SK-N-SH (cell line): ENCODE measurements around the gene ROBO1. TPM values are rescaled to one million over a fixed set of nuclear protein-coding genes. Genes with fewer than 3 reads are reported as not detected.

Experiments
- CTCF ChIA-PET: fragments of 300-600, 350-600 bp; formaldehyde crosslinking; extraction: SDS; loops from one replicate; lab custom pipeline; 2021; lab: Yijun Ruan, JAX
- POLR2A ChIA-PET: fragments of 350-600 bp; sonication (Branson Sonifier 250); formaldehyde crosslinking; extraction: SDS; loops from one replicate; lab custom pipeline; 2020; ENCODE audit warnings: antibody characterized with exemption, inconsistent platforms; lab: Yijun Ruan, JAX
- DNase-seq: peaks from one replicate; pipeline ENCODE4 v3.0.0; 2012
- H2AFZ ChIP-seq: fragments of 200-600 bp; sonication (generic); 2 replicates; pipeline ENCODE4 v1.8.1; 2016; ENCODE audit warnings: antibody characterized with exemption, mild to moderate bottlenecking, low read depth
- H3F3A ChIP-seq: fragments of 200-600 bp; sonication (generic); replicated peaks from 2 replicates; pipeline ENCODE3; 2016; ENCODE audit warnings: antibody characterized with exemption, mild to moderate bottlenecking; ENCODE audit not compliant: insufficient read depth
- H3K27ac ChIP-seq, 2 experiments: fragments of 200-500 bp in 1 of 2; fragments of 200-600 bp in 1 of 2; sonication (Bioruptor generic) in 1 of 2; sonication (generic), shearing (Covaris generic) in 1 of 2; 2 replicates each; pipeline versions ENCODE4 v1.5.1 to v1.6.1; 2014 to 2016; ENCODE audit warnings: low read depth in 2 of 2, inconsistent platforms in 1 of 2, low read length in 1 of 2, mild to moderate bottlenecking in 1 of 2, mixed read lengths in 1 of 2
- H3K27me3 ChIP-seq: fragments of 200-600 bp; sonication (generic), shearing (Covaris generic); 2 replicates; pipeline ENCODE4 v1.6.1; 2016; ENCODE audit warnings: mixed run types; ENCODE audit not compliant: insufficient read depth
- H3K36me3 ChIP-seq, 2 experiments: fragments of 200-500 bp in 1 of 2; fragments of 200-600 bp in 1 of 2; sonication (Bioruptor generic) in 1 of 2; sonication (generic) in 1 of 2; replicated peaks in 1 of 2; 2 replicates each; pipeline versions ENCODE3 to v1.5.1; 2014 to 2016; ENCODE audit warnings: low read length in 1 of 2, mild to moderate bottlenecking in 1 of 2; ENCODE audit not compliant: insufficient read depth in 2 of 2, control insufficient read depth in 1 of 2
- H3K4me1 ChIP-seq, 2 experiments: fragments of 200-500 bp in 1 of 2; fragments of 200-600 bp in 1 of 2; sonication (Bioruptor generic) in 1 of 2; sonication (generic), shearing (Covaris generic) in 1 of 2; 2 replicates each; pipeline versions ENCODE4 v1.5.1 to v1.6.1; 2014 to 2016; ENCODE audit warnings: low read depth in 1 of 2, low read length in 1 of 2, mixed run types in 1 of 2; ENCODE audit not compliant: insufficient read depth in 2 of 2, control insufficient read depth in 1 of 2
- H3K4me2 ChIP-seq: fragments of 200-600 bp; sonication (generic), shearing (Covaris generic); 2 replicates; pipeline ENCODE4 v1.6.1; 2017; ENCODE audit warnings: mixed run types
- H3K4me3 ChIP-seq, 2 experiments: fragments of 200-500 bp in 1 of 2; fragments of 200-600 bp in 1 of 2; sonication (Bioruptor generic) in 1 of 2; sonication (generic), shearing (Covaris generic) in 1 of 2; 2 replicates each; pipeline versions ENCODE4 v1.5.1 to v1.8.1; 2014 to 2016; ENCODE audit warnings: low read depth in 2 of 2, inconsistent platforms in 1 of 2, low read length in 1 of 2, mild to moderate bottlenecking in 1 of 2, mixed read lengths in 1 of 2, moderate library complexity in 1 of 2
- H3K79me2 ChIP-seq: fragments of 200-600 bp; sonication (generic); 2 replicates; pipeline ENCODE4 v1.8.1; 2017; ENCODE audit warnings: mild to moderate bottlenecking; ENCODE audit not compliant: insufficient read depth
- H3K9ac ChIP-seq: fragments of 200-600 bp; sonication (generic); 2 replicates; pipeline ENCODE4 v1.6.1; 2017; ENCODE audit warnings: mixed run types
- H3K9me2 ChIP-seq: fragments of 200-600 bp; sonication (generic); 2 replicates; pipeline ENCODE4 v1.6.1; 2017; ENCODE audit warnings: mixed run types
- H3K9me3 ChIP-seq: fragments of 200-600 bp; sonication (generic); 2 replicates; pipeline ENCODE4 v1.6.1; 2017; ENCODE audit warnings: mixed run types, mild to moderate bottlenecking, moderate library complexity
- H4K20me1 ChIP-seq: fragments of 200-600 bp; sonication (generic); 2 replicates; pipeline ENCODE4 v1.6.1; 2017; ENCODE audit warnings: mild to moderate bottlenecking, mixed run types; ENCODE audit not compliant: insufficient read depth
- CTCF ChIP-seq: fragments of 200-600 bp; sonication (generic); IDR thresholded peaks from 2 replicates; pipeline ENCODE4 v1.6.1; 2017; ENCODE audit warnings: antibody characterized with exemption, mild to moderate bottlenecking, moderate library complexity
- FOXM1 ChIP-seq: IDR thresholded peaks from 2 replicates; pipeline ENCODE4 v1.4.0; 2012; ENCODE audit warnings: low read depth, mild to moderate bottlenecking
- NRF1 ChIP-seq: IDR thresholded peaks from 2 replicates; pipeline ENCODE4 v1.6.1; 2012; ENCODE audit warnings: low read depth, mild to moderate bottlenecking, low read length
- SIN3A ChIP-seq: IDR thresholded peaks from 2 replicates; pipeline ENCODE4 v1.6.1; 2012; ENCODE audit warnings: low read depth, mild to moderate bottlenecking, low read length, moderate library complexity, borderline replicate concordance
- SMC3 ChIP-seq: IDR thresholded peaks from 2 replicates; pipeline ENCODE4 v1.6.1; 2012; ENCODE audit warnings: low read depth, low read length, improper control_type of control experiment
- TEAD4 ChIP-seq: IDR thresholded peaks from 2 replicates; pipeline ENCODE4 v1.4.0; 2012; ENCODE audit warnings: mild to moderate bottlenecking, borderline replicate concordance; ENCODE audit not compliant: insufficient read depth
- WGBS: methylation state at CpG from one replicate; pipeline ENCODE4 v1.1.6; 2017; ENCODE audit warnings: low lambda C conversion rate; 5-methylcytosine and 5-hydroxymethylcytosine counted together
- polyA plus RNA-seq, 3 experiments: library from polyadenylated mRNA; depleted of rRNA; stranded (reverse); fragments of >200 nt; gene quantifications; 2 replicates each; pipeline ENCODE4 v1.2.3, GENCODE V29; 2012
- TF ChIP-seq, protein P1 (sequence below): IDR thresholded peaks from 2 replicates; pipeline ENCODE4 v1.4.0; 2012; ENCODE audit warnings: low read depth, borderline replicate concordance

Gene ROBO1
- polyA plus RNA-seq, 1 of the 3 experiments (the other 2 are of a cell fraction): 22.7 TPM

DNA sequence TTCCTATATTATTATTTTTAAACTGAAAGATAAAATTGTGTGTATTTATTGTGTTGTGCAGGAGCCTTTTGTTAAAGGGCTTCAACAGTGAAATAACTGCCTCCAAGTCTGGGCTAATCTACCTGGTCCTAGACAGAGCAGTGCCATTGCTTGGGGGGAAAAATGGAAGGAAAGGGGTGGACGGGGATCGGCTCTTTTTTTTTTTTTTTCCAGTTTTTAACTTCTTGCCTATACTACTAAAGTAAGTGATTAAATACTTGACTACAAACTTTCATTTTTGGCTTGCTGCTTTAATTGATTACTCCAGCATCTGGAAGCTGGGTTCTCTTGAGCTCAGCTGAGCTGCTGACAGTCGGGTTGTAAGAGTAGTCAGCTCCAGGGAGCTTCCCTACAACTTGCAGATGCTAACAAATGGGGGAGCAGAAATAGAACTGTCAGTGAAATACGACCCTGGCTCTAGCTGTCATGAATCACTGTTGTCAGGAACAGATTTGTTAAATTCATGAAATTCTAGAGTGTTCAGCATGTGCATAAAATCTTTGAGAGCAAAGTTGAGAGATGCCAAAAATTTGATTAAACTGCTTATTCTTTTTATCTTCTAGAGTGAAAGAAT is 276.7 kb downstream of the ROBO1 start (continued):
- TF ChIP-seq, protein P1, sequence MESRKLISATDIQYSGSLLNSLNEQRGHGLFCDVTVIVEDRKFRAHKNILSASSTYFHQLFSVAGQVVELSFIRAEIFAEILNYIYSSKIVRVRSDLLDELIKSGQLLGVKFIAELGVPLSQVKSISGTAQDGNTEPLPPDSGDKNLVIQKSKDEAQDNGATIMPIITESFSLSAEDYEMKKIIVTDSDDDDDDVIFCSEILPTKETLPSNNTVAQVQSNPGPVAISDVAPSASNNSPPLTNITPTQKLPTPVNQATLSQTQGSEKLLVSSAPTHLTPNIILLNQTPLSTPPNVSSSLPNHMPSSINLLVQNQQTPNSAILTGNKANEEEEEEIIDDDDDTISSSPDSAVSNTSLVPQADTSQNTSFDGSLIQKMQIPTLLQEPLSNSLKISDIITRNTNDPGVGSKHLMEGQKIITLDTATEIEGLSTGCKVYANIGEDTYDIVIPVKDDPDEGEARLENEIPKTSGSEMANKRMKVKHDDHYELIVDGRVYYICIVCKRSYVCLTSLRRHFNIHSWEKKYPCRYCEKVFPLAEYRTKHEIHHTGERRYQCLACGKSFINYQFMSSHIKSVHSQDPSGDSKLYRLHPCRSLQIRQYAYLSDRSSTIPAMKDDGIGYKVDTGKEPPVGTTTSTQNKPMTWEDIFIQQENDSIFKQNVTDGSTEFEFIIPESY: no peak

DNA sequence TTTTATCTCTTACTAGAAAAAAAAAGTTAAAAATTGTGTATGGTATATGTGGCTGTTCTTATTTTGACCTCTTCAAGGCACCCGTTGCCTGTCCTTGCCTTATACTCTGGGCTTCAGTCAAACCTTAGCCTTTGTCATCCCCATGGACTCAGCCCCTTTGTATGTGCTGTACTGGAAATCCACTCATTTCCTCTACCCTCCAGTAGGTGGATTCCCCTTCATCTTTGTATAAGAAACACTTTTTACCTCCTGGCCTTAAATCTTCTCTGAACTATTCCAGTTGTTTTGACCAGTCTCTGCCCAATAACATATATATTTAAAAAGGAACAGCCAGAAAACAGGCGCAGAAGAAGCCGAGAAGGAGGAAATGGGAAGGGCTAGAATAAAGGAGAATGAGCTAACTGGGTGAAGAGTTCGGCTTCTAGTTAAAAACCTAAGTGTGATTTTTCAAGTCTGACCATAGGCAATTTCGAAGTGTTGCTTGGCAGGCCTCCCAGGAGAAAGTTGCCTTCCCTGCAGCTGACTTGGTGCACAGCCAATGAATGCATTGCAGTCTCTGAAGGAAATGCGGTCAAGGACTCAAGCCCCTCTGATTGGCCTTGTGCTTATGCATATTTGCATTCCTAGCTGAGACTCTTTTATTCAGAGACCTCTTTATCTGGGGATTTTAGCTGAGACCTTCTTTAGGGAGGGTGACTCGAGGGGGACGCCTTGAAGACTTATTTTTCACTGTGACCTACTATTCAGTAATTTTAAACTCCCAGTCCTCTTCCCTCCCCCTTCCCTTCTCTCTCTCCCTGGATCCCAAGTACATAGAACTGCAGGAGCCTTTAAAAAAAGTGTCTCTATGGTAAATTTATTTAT is 277.4 kb downstream of the ROBO1 start:
- no peak overlapping the region for H2AFZ ChIP-seq
- CTCF ChIA-PET: no interaction called here
- POLR2A ChIA-PET: no interaction called here
- peaks cover 4% of the 10 kb centered on the region for H3F3A ChIP-seq
- H3K9me2 ChIP-seq: no peaks in the 10 kb centered on the region; the same call in 1 of the 2 replicates
- no peaks in the 10 kb centered on the region for H3K36me3 ChIP-seq
- WGBS: 78% methylated on average over 8 of the region's 8 CpGs
- H4K20me1 ChIP-seq: no peaks in the 10 kb centered on the region
- no peaks in the 10 kb centered on the region for H3K79me2 ChIP-seq
- no peaks in the 10 kb centered on the region for H3K27me3 ChIP-seq
- H3K4me2 ChIP-seq: no peak overlapping the region
- H3K27ac ChIP-seq: peak overlapping the region in 1 of 2 experiments; percentile 43; a peak in 1 of 4 replicates
- no peaks in the 10 kb centered on the region for H3K9me3 ChIP-seq
- no peaks in the 10 kb centered on the region; a peak in 1 of 4 replicates for H3K4me1 ChIP-seq
- H3K4me3 ChIP-seq: no peak overlapping the region
- H3K9ac ChIP-seq: no peak overlapping the region
- TF ChIP-seq CTCF: peak; percentile 31; the same call in 1 of the 2 replicates
- no peak for TF ChIP-seq SIN3A
- no peak for TF ChIP-seq FOXM1
- TF ChIP-seq, all 33 proteins: peak for 1
- DNase-seq: no peak

DNA sequence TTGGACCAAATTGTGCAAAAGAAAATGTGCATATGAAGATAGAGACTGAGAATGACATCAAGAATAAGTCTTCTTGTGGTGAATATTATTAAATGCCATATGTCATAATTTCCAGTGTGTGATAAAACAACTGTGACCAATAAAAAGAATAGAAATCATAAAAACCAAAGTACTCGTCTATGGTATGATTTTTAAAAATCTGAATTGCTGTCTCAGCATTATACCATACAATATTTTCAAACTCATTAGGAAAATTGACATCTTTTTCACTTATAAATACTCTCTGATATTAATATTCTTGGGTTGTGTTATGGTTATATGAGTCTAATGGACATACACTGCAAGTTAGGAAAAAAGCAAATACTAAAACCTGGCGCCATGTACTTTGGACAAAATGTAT is 279.4 kb downstream of the ROBO1 start:
- no peaks in the 10 kb centered on the region; the same call in 1 of the 2 replicates for H3K9me2 ChIP-seq
- H3K36me3 ChIP-seq: no peaks in the 10 kb centered on the region
- no peaks in the 10 kb centered on the region for H3K79me2 ChIP-seq
- H4K20me1 ChIP-seq: no peaks in the 10 kb centered on the region
- peaks cover 4% of the 10 kb centered on the region for H3F3A ChIP-seq
- no peak for DNase-seq
- H3K4me1 ChIP-seq: no peaks in the 10 kb centered on the region; a peak in 1 of 4 replicates
- ChIA-PET CTCF (no interaction called here), POLR2A (no interaction called here)
- H3K4me2 ChIP-seq: no peak overlapping the region
- H3K27me3 ChIP-seq: no peaks in the 10 kb centered on the region
- H2AFZ ChIP-seq: no peak overlapping the region
- no peak overlapping the region for H3K4me3 ChIP-seq
- 84% methylated on average over 2 of the region's 2 CpGs for WGBS
- H3K27ac ChIP-seq: no peak overlapping the region
- TF ChIP-seq SMC3 (no peak), NRF1 (no peak), TEAD4 (no peak)
- TF ChIP-seq, all 33 proteins: peak for 0
- Histone ChIP-seq H3K9ac (no peak overlapping the region), H3K9me3 (no peaks in the 10 kb centered on the region)
